Peyer's patch (tissue), 4 donors: ENCODE data around the gene DLL3.

Experiments used
- POLR2A ChIP-seq, 2 donors: fragments of 450-650 bp; IDR thresholded peaks; one replicate each; pipeline ENCODE4 v1.5.1; 2017; ENCODE audit warnings: antibody characterized with exemption in 2 of 2, mild to moderate bottlenecking in 2 of 2, moderate library complexity in 2 of 2
- TF ChIP-seq, protein P1 (sequence below), 6 experiments: fragments of 450-650 bp in 4 of 6; fragments of 200-600 bp in 2 of 6; sonication (generic) in 1 of 6; IDR thresholded peaks; one replicate each; pipeline ENCODE4 v1.5.1; 2017 to 2019; ENCODE audit warnings: antibody characterized with exemption in 6 of 6, mild to moderate bottlenecking in 3 of 6, moderate library complexity in 1 of 6

DNA sequence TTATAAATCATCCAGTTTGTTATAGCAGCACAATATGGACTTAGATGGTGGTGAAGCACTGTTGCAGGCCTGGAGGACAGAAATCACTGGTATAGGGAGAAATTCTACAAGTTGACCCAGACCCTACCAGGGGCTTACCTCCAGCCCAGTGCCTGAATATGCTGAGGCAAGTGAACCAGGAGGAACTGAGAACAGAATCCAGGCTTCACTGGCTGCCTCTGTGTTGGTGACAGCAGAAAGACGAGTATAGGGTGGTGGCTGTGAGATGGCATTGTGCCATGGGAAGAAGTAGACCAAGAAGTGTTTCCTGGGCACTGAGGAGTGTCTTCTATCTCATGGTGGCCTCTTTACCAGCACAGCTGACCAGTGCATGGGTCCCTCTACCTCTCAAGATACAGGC, 57.1 kb downstream of the DLL3 start:
- TF ChIP-seq, protein P1, sequence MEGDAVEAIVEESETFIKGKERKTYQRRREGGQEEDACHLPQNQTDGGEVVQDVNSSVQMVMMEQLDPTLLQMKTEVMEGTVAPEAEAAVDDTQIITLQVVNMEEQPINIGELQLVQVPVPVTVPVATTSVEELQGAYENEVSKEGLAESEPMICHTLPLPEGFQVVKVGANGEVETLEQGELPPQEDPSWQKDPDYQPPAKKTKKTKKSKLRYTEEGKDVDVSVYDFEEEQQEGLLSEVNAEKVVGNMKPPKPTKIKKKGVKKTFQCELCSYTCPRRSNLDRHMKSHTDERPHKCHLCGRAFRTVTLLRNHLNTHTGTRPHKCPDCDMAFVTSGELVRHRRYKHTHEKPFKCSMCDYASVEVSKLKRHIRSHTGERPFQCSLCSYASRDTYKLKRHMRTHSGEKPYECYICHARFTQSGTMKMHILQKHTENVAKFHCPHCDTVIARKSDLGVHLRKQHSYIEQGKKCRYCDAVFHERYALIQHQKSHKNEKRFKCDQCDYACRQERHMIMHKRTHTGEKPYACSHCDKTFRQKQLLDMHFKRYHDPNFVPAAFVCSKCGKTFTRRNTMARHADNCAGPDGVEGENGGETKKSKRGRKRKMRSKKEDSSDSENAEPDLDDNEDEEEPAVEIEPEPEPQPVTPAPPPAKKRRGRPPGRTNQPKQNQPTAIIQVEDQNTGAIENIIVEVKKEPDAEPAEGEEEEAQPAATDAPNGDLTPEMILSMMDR (IDR thresholded peaks at IDR 0.05): no peak
- no peak for TF ChIP-seq POLR2A (IDR thresholded peaks at IDR 0.05)
